Type B pancreatic cell (in vitro differentiated cells): ENCODE data around the gene NUP210. TPM values are rescaled to one million over a fixed set of nuclear protein-coding genes. Genes with fewer than 3 reads are reported as not detected.

Experiments used
- DNase-seq: peaks from one replicate; pipeline ENCODE4 v3.0.0; 2021; ENCODE audit warnings: mixed read lengths; ENCODE audit not compliant: unreplicated experiment; ENCODE audit errors: extremely low spot score
- H3K27ac Mint-ChIP-seq: 2 replicates; pipeline ENCODE4 v1.8.0; 2021; ENCODE audit warnings: mild to moderate bottlenecking, mixed read lengths
- H3K27me3 Mint-ChIP-seq: 2 replicates; pipeline ENCODE4 v1.8.0; 2021; ENCODE audit warnings: mixed read lengths
- H3K36me3 Mint-ChIP-seq: 2 replicates; pipeline ENCODE4 v1.8.0; 2021; ENCODE audit warnings: mixed read lengths
- H3K4me1 Mint-ChIP-seq: one replicate; pipeline ENCODE4 v1.8.0; 2021; ENCODE audit warnings: mixed read lengths; ENCODE audit not compliant: unreplicated experiment
- H3K4me3 Mint-ChIP-seq: 2 replicates; pipeline ENCODE4 v1.8.0; 2021; ENCODE audit warnings: mild to moderate bottlenecking, mixed read lengths
- H3K9me3 Mint-ChIP-seq: 2 replicates; pipeline ENCODE4 v1.8.0; 2021; ENCODE audit warnings: mixed read lengths
- CTCF ChIP-seq: fragments of 200-600 bp; sonication (generic); conservative IDR thresholded peaks from 2 replicates; pipeline ENCODE4 v1.5.0; 2021; ENCODE audit warnings: antibody characterized with exemption, mild to moderate bottlenecking
- total RNA-seq: library from RNA; stranded (reverse); gene quantifications from 2 replicates; pipeline ENCODE4 v1.2.1, GENCODE V29; 2021; ENCODE audit warnings: low replicate concordance

Gene NUP210
- total RNA-seq, 1 donor from 2014 or later: 26.5 TPM

DNA sequence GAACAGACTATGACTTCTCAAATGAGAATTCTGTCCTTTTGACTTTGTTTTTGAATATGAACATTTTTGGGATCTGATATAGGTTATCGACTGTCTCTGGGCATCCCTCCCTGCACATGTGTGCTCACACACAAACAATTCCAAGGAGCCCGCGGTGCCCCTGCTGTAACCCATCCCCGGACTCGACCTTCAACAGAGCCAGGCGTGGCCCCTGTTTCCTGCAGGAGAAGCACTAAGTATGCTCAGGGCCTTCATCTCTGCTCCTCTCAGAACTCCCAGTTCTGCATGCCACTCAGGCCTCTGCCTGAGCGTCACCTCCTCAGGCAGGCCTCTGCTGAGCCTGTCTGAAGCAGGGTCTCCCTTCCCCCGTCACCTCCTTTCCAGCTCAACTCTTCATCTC, 57.6 kb downstream of the NUP210 start:
- TF ChIP-seq CTCF: no peak
- peaks cover 6% of the 10 kb centered on the region for H3K36me3 Mint-ChIP-seq
- no peak overlapping the region for H3K4me3 Mint-ChIP-seq
- DNase-seq: no peak
- no peaks in the 10 kb centered on the region for H3K27me3 Mint-ChIP-seq
- no peak overlapping the region for H3K27ac Mint-ChIP-seq
- no peaks in the 10 kb centered on the region for H3K9me3 Mint-ChIP-seq
- no peaks in the 10 kb centered on the region for H3K4me1 Mint-ChIP-seq

DNA sequence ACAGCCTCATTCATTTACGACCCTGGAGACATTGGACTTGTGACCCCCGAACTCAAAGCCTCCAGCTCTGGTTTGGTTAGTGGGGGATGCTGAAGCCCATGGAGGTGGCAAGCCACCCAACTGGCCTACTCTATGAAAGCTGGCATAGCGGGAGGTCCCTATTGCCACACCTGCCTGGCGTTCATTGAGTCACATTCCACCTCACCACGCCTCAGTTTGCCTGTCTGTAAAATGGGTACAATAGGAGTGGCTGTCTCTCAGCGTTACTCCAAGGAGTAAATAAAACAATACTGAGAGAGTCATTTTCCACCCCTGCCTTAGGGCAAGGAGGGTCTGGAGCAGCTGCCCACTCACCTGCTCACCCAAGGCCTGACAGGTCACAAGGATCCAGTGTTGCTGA, 60.2 kb downstream of the NUP210 start:
- H3K4me1 Mint-ChIP-seq: no peaks in the 10 kb centered on the region
- no peak overlapping the region for H3K4me3 Mint-ChIP-seq
- peaks cover 11% of the 10 kb centered on the region for H3K36me3 Mint-ChIP-seq
- no peak overlapping the region for H3K27ac Mint-ChIP-seq
- no peaks in the 10 kb centered on the region for H3K27me3 Mint-ChIP-seq
- TF ChIP-seq CTCF: no peak
- no peaks in the 10 kb centered on the region for H3K9me3 Mint-ChIP-seq
- DNase-seq: no peak

- no peak overlapping the region for H3K4me3 Mint-ChIP-seq
- no peak overlapping the region for H3K27ac Mint-ChIP-seq
- H3K4me1 Mint-ChIP-seq: no peaks in the 10 kb centered on the region
Observed at GRCh38 chr3:13358643-13359042, 61.5 kb downstream of the NUP210 start.

GRCh38 chr3:13358051-13358450, 62.1 kb downstream of the NUP210 start:
- Mint-ChIP-seq H3K27me3 (no peaks in the 10 kb centered on the region), H3K4me3 (no peak overlapping the region), H3K4me1 (no peaks in the 10 kb centered on the region), H3K9me3 (no peaks in the 10 kb centered on the region), H3K36me3 (peaks cover 11% of the 10 kb centered on the region), H3K27ac (no peak overlapping the region)
- no peak for TF ChIP-seq CTCF
- no peak for DNase-seq

More at GRCh38 chr3:13358643-13359042, 61.5 kb downstream of the NUP210 start:
- Mint-ChIP-seq H3K9me3 (no peaks in the 10 kb centered on the region), H3K27me3 (no peaks in the 10 kb centered on the region), H3K36me3 (peaks cover 11% of the 10 kb centered on the region)
- DNase-seq: no peak
- TF ChIP-seq CTCF: no peak

DNA sequence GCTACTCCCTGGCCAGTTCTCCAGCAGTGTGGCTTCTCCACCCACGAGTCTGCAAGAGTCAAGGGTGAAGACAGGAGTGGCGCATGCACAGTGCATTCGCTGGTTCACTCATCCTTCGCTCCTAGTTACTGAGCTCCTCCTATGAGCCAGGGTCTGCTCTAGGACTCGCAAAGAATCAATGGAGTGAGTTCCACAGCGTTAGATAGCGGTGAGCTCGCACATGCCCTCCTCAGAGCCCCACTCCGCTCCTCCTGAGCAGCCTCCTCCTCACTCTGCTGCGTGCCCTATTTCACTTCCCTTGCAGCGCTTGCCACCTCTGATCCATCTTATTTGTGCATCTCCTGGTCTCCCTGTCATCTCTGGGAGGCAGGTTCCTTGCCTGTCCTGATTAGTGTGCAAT, 63.0 kb downstream of the NUP210 start:
- Mint-ChIP-seq H3K36me3 (peaks cover 11% of the 10 kb centered on the region), H3K27me3 (no peaks in the 10 kb centered on the region), H3K4me3 (no peak overlapping the region), H3K9me3 (no peaks in the 10 kb centered on the region), H3K27ac (no peak overlapping the region), H3K4me1 (no peaks in the 10 kb centered on the region)
- no peak for TF ChIP-seq CTCF
- no peak for DNase-seq

DNA sequence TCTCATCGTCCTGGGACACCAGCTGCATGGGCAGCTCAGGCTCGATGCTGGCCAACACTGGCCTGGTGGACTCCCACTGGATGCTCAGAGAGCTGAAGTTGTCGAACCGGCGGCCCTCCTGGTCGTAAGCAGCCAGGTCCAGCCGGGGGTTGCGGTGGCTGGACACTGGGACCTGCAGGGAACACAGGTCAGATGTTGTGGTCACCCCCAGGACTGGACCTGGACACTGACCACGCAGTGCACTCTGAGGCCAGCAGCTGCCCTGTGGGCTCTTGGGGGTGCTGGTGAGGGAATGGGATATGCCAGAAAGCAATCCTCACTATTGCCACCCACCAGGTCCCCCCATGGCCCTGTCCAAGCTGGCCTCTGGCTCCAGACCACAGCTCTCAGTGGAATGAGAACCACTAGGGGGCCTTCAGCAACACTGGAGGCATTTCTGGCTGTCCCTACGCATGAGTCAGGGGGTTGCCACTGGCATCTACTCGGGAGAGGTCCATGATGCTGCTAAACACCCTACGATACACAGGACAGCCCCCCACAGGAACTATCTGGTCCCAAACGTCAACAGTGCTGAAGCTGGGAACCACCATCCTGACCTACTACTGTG, 66.1 kb downstream of the NUP210 start:
- peaks cover 8% of the 10 kb centered on the region for H3K36me3 Mint-ChIP-seq
- no peaks in the 10 kb centered on the region for H3K27me3 Mint-ChIP-seq

More for the DNA sequence above, 66.1 kb downstream of the NUP210 start:
- Mint-ChIP-seq H3K4me1 (peaks cover 3% of the 10 kb centered on the region), H3K4me3 (no peak overlapping the region), H3K27ac (no peak overlapping the region), H3K9me3 (no peaks in the 10 kb centered on the region)
- DNase-seq: no peak
- TF ChIP-seq CTCF: peak; percentile 41
